ENCODE results near the gene WIZ. TPM values are rescaled to one million over a fixed set of nuclear protein-coding genes. Genes with fewer than 3 reads are reported as not detected.

WIZ gene
- total RNA-seq, 1 experiment from 2014 or later, result 18.4 TPM

- DNase-seq (ENCODE audit: low spot score), result no peak
Observed at GRCh38 chr19:15445227-15445605, 4.5 kb downstream of the WIZ start.

DNA sequence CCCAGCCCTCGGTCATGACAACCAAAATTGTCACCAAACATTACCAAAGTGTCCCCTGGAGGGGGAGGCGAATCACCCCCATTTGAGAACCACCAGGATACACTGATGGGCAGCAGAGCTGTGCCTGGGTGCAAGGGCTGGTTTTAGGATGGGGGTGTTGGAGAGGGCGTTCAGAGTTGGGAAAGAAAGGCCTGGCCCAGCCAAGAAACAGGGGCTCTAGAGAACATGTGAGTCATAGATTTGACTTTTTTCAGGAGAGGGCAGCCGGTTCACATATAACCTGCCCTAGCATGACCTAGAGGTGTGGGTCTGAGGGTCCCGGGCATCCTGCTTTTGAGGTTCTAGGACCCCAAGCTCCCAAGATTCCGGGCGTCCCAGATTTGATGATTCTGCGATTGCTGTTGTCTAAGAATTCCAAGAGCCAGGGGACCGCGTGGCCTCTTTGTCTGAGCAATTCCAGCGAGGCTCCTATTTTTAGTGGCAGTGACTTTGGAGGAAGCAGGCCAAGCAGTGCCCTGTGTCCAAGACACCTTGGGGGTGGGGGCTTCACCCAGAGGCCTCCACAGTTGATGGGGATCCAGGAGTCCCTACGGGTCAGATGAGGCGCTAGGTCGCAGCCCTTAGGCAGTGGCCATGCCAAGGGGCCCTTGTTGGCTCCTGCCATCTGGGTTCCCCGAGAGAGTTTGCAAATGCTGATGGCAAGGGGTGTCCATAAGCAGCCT is 5.1 kb downstream of the WIZ start:
- no peak for DNase-seq (ENCODE audit: low spot score)

- no peak for DNase-seq (ENCODE audit: low spot score)
Observed at GRCh38 chr19:15443838-15444237, 5.9 kb downstream of the WIZ start.

DNA sequence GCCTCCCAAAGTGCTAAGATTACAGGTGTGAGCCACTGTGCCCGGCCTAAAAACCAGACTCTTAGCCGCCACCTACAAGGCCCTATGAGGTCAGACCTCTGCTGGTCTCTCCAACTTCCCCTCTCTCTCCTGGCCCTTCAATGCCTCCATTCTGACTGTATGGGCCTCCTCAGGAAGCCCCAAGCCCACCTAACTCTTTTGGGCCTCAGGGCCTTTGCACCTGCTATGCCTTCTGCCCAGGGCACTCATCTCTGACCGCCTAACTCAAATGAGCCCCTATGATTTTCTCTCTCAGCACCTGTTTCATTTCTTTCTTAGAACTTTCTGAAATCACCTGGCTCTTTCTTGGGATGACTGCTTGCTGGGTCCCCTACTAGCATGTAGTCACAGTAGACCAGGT is 6.4 kb downstream of the WIZ start:
- no peak for DNase-seq (ENCODE audit: low spot score)

DNA sequence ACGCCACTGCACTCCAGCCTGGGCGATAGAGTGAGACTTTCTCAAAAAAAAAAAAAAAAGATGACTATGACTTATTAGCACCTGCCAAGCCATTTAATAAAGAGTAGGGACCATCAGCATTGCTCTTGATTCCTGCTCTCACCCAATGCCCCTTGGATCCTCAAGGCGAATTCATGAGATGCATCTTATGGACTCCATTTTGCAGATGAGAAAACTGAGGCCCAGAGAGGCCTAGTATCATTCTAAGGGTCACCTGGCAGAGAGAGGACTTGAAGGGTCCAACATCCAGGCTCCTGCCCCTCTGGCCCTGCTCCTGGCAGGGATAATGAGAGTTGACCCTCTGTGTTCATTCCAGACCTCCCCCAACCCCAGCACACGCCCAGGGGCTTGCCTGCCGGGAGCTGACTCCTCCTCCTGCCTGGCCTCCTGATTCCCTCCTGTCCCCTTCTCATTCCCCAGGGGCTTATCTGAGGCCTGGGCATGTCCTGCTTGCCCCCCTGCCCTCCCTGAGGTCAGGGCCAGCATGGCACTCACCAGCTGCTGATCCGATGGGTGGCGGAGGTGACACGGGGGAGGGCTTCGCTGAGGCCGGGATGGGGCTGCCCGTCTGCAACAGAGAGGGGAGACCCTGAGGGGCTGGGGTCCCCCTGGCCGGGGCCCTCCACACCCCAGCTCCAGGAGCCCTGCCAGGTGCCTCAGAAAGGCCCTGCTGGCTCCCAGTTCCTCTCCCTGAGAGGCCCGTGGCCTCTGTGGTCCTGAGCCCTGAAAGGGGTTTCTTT is 7.4 kb downstream of the WIZ start:
- no peak for DNase-seq (ENCODE audit: low spot score)

DNA sequence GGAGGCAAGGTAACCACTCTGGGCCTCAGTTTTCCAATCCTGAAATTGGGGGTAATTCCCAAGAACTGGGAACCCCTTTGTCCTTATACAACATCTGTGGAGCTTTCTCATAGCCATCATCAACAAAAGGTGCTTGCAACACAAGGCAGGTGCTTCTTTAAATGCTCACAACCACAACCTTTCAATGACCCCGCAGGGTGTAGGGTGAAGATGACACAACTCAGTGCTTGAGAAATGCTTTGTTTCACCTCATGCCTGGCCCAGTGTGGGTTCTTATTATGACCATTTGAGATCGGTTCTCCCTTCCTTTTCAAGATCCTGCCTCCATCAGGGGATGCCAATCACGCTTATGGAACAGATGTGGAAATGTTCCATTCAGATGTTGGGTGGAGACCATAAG is 8.4 kb downstream of the WIZ start:
- DNase-seq (ENCODE audit: low spot score), result no peak

- no peak for DNase-seq (ENCODE audit: low spot score)
Observed at GRCh38 chr19:15439821-15440641, 9.7 kb downstream of the WIZ start.

DNA sequence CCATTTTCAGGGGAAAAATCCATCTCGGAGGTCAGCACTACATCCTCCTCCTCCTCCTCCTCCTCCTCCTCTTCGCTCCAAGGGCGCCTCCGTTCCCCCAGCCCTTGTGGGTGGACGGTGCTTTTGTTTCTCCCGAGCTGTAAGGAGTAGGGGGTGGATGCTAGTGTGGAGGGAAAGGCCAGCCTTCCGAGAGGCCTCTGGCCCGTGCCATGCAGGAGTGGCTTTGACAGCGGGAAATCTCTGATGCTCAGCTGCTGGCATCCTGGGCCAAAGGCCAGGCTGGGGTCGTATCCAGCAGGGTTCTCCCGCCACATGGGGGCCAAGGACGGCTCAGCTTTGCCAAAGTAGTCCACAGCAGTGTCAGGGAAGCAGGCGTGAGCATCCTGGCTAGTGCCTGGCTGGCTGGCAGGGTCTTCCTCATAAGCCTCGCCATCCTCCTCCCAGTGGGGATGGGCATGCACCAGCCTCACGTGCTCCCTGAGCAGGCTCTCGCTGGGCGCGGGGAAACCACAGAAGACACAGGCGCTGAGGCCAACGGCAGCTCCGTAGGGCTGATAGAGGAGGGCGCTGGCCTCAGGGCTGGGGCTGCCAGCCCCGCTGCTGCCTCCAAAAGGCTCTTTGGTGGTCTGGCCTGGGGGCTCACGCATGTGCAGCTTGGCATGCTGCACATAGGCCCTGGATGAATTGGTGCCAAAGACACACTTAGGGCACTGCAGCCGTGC is 10.5 kb downstream of the WIZ start:
- no peak for DNase-seq (ENCODE audit: low spot score)

- DNase-seq (ENCODE audit: low spot score), result no peak
Observed at GRCh38 chr19:15438577-15438976, 11.2 kb downstream of the WIZ start.

DNA sequence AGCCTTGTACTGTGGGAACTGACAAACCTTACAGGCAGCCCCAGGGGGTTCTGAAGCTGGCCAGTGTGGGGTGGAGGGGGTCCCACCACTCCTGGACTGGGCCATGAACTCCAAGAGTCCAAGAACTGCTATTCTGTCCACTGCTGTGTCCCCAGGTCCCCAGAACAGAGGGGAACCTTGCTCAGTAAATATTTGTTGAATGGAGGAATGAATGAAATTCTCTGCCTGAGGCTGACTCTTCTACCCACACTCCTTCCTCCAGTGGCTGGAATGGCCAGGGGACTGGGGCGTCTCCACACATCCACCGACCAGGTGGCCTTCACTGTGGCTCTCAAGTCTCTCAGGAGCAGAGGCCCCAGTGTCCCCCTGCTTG is 11.6 kb downstream of the WIZ start:
- DNase-seq (ENCODE audit: low spot score), result no peak

DNA sequence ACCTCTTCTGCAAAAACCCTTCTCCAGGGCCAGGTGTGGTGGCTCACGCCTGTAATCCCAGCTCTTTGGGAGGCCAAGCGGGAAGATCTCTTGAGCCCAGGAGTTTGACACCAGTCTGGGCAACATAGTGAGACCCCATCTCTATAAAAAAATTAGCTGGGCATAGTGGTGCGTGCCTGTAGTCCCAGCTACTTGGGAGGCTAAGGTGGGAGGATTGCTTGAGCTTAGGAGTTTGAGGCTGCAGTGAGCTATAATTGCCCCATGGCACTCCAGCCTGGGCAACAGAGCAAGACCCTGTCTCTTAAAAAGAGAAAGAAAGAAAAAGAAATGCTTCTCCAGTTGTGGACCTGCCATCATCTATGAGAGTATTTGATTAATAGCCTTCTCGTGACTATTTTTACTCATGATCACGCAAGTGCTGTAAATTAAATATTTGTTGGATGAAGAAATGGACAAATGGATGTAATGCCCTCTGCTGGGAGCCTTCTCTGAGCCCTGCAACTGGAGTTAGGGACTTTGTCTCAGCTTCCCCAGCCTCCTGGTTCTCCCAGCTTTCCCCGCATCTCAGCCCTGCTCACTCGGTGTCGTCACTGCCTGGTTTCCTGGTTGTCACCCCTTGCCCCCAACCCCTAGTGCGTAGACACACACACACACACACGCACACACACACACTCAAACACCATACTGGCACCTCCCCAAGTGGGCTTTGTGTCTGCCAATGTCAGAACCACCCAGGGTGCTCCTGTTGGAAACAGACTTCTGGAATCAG is 12.2 kb downstream of the WIZ start:
- no peak for DNase-seq (ENCODE audit: low spot score)

DNA sequence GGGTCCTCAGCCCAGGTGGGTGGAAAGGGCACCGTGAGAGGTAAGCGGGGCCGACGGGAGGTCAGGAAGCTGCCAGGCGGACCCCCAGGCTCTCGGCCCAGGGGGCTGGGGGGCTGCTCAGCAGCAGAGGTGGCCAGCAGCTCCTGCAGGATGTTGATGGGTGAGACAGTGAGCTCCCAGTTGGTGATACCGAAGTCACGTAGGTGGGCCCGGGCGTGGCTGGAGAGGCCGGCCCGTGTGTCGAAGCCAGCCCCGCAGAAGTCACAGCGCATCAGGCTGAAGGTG is 13.0 kb downstream of the WIZ start:
- no peak for DNase-seq (ENCODE audit: low spot score)

DNA sequence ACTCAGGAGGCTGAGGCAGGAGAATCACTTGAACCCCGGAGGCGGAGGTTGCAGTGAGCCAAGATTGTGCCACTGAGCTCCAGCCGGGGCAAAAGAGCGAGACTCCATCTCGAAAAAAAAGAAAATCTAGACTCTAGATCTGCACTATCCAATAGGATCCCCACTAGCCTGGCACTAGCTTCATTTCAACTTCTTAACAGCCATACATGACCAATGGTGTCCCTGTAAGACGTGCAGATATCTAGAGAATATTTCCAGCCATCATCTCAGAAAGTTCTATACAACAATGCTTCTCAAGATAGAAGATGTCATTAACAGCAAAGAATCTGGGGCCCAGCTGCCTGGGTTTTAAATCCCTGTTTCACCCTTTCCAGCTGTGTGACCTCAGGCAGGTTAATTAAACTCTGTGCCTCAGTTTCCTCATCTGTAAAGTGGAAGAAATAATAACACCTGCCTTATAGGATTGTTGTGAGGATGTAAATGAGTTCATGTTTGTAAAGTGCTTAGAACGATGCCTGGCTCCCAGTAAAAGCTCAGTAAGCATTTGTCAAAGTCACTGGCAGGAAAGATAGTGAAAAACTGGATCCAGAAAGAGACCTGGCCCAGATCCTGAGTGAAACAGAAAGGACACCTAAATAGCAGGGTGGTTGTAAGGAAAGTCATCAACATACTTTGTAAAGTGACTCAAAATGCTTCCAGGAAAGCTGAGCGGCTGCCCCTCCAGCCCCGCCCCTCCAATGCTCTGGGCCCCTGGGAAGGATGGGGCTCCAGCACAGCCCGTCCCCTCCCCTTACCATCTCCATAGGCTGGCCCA is 13.5 kb downstream of the WIZ start:
- no peak for DNase-seq (ENCODE audit: low spot score)

GRCh38 chr19:15433519-15434069 is 16.2 kb downstream of the WIZ start:
- DNase-seq (ENCODE audit: low spot score), result no peak

DNA sequence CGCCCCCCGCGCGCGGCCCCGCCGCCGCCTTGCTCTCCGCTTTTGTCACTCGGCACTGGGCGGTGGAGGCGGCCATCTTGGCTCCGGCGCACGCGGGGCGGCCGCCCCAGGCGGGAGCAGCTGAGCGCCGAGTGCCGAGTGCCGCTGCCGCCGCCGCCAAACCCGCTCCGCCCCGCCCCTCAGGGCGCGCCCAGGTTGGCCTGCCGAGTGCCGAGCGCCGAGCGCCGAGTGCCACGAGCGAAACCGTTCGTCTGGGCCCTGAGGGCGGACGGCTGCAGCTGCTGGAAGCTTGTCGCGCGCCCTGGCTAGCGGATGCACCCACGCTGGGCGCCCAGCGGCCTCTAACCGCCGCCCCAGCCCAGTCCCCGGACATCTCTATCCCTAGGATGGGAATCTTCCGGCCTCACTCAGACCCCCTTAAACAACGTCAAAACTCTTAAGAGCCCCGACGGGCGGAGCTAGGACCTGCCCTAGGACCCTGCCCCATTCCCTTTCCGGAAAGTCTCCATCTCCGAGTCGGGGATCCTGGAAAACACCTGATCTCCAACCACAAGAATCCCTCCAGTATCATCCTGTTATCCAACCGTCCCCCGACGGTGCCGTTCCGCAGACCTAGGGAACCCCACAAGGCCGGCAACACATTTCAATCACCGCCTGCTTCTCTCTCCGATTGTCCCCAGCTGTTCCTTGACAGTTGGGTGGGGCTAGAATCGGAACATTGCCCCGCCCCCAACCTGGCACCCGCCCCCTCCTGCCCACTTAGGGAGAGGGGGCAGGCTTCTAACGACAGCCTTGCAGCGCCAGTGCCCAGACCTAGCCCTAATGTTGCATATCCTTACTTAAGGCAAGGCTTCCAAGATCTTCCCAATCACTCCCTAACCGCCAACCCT is 16.9 kb downstream of the WIZ start:
- DNase-seq (ENCODE audit: low spot score), result peak; percentile 79

DNA sequence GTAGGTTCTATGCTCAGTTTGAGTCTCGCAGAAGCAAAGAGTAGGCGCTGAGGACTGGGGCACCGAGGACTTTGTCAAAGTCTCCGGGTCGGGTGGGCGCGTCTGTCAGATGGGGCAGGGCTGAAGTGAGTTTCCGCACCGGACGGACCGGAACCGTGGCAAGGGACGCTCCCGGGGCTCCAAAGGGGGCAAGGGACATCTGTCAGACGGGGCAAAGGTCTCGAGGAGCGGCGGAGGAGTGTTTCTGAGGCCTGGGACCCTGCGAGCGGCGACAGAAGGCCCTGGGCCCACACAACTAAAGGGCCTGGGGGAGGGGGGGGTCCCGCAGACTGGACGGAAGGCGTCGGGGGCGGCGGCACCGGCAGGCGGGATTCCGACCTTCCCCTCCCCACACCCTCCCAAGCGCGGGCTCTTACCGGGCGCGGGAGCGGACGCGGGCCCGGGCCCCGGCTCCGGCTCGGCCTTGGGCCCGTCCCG is 17.7 kb downstream of the WIZ start:
- peak; percentile 3 for DNase-seq (ENCODE audit: low spot score)

DNA sequence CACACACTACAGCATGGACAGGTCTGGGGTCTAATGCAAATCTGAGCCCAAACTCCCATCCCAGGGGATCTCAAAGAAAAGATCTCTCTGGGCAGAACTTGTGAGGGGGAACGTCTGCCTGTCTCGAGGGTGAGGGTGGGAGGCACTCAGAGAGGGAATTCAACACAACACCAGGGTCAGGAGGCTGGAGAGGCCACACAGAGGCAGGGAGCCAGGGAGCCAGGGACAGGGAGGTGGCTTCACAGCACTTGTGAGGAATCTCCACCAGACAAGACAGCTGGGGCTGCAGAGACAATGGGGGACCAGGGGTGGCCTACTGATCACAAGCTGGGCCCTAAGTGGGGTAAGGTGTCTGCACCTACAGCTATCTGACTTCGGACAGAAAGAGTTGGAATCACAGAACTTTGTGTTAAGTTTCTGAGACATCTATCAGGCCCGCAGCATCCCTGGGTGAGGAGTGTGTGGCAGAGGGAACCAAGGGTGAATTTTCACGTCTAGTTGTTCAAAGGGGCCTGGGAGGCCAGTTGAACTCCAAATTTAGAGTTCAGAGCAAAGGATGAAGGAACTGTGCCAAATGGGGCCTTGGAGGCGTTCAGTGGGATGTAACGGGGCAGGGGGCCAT is 18.2 kb downstream of the WIZ start:
- DNase-seq (ENCODE audit: low spot score), result no peak

GRCh38 chr19:15430526-15431120 is 19.1 kb downstream of the WIZ start:
- DNase-seq (ENCODE audit: low spot score), result no peak

All from HT-29 (cell line).